GM21367 (cell line): ENCODE data around the gene KDM6B.

ENCODE experiments used
- ATAC-seq: cut with Tn5 transposase; IDR thresholded peaks from one replicate; pipeline ENCODE4 v1.9.1; 2021; ENCODE audit not compliant: unreplicated experiment

The KDM6B gene

DNA sequence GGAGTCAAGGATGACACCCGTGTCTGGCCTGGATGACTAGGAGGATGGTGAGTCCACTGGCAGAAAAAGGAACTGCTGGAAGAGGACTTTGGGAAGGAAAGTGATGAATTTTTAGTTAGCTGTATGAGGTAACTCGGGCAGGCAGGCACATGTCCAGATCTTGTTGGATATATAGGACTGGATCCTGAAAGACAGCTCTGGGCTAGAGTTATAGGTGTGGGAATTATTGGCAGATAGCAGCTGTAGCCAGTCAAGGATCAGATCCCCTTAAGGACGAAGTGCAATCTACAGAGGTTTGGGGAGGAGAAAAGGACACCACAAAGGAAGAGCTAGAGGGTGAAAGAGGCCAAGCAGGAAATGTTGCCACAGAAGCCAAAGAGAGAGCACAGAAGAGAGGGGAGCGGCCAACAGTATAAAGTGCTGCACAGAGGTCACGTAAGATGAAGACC, 33.9 kb downstream of the KDM6B start:
- ATAC-seq = no peak

DNA sequence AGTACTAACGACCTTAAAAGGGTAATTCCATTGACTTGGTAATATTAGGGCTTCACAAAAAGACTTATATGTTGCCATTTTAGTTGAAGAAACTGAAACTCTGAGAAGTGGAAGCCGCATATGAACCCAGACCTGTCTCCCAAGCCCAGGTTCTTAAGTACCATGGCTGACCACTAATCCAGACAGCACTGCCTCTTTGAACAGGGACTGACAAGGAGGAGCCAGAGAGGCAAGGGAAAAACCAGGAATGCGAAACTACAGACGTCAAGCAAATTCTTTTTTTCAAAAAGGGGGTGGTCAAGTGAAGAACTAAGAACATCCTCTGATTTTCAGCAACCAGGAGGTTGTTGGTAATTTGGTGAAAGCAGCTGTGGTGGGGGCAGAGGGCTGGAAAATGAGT, 39.0 kb downstream of the KDM6B start:
- ATAC-seq = no peak

DNA sequence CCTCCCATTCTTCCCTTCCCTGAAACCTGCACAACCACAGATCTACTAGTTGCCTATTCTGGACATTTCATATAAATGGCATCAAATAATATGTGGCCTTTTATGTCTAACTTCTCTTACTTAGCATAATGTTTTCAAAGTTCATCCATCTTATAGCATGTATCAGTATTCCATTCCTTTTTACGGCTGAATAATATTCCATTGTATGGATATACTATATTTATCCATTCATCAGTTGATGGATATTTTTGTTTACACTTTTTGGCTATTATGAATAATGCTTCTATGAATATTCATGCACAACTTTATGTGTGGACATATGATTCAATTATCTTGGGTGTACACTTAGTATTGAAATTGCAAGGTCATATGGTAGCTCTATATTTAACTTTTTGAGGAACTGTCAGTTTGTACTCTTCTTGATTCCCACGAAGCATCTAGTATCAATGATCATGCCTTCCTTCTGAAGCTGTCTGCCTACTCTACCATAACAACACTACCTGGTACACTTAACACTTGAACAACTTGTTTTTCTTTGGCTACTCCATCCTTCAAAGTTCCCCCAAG, 41.9 kb downstream of the KDM6B start:
- no peak for ATAC-seq

DNA sequence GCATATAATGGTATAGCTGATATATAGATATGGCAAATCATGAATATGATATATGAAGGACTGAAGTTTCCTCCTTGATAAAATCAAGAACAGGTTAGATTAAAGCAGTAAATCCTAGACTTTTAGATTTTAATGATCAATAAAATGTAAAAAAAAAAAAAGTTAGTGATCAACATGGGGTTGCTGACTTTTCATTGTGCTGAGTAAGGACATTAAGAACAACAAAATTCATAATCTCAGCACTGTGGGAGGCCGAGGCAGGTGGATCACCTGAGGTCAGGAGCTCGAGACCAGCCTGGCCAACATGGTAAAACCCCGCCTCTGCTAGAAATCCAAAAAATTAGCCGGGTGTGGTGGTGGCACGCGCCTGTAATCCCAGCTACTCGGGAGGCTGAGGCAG, 44.2 kb downstream of the KDM6B start:
- ATAC-seq = no peak

DNA sequence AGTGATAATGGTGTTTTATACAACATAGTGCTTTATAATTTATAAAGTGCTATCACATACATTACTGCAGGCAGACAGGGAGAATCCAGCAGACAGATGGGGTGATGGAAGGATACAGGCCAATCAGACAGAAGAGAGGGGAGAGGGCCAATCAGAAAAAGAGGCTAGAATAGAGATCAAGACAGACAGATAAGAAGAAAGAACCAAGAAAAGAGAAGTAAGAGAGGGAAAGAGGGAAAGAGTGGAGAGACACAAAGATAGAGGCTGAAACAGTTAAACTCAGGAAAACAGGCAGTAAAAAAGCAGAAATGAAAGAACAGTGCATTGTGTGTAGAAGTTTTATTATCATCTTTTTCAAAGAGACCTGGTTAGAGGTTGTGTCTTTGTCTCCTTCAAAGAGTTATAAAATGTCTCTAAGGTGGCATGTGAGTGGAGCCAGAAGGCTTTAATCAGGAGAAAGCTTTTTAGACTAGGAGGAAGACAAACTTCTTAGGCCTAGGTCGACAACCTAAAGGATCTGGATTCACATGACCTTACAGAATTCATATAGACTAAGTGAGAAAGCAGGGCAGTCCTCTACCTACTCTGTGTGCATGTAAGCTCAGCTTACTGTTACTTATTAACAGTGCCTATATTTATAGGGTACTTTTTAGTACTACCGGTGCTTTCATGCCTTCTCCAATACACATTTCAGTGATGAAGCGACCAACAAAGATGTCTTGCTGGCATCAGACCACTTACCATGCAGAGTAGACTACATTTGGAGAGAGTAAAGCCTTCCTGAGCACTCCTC, 46.3 kb downstream of the KDM6B start:
- ATAC-seq = no peak

DNA sequence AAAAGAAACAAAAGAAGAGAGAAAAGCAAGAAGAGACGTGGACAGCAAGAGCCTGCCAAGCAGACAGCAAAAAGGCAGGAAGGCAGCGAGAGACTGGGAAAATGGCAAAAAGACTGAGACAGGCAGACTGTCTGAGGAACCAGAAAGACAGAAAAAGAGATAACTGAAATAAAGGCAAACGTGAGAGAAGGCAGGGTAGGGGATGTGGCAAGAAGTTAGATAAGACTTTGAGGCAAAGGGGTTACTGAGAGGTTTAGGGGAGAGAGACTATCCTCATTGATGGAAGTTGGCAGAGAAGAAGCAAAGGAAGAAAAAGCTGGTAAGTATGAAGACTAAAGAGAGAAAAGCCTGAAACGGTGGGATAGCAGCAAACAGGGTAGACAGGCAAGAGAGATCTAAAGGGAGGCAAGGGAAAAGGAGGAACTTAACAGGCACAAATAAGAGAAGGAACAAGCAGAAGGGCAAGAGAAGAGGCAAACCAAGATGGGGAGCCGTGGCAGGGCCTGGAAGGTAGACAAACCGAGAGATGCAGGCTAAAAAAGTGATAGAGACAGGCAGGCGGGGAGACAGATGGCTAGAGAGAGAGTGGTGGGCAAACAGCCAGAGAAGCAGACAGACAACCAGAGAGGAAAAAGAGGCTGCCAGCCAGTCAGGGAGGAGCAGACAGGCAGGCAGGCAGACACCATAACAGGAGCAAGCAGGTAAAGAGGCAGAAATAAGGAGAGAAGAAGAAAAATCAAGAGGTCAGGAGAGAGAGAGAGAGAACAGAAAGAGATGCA, 47.4 kb downstream of the KDM6B start:
- no peak for ATAC-seq

DNA sequence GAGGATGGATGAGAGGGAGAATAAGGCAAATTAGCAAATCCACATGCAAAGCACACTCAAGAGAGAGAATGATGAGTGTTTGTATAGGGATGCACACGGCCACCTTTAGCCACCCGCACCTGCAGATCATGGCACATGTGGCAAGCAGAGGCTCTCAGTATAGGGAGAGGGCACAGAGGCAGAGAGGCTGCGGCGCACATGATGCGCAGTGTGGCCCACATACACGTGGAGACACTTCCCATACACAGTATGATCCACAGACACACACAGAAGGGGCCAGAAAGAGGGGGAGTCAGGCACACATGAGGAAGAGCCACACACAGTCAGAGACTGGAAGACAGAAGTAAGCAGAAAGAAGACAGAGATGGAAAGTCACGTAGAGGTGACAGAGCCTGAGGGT, 48.1 kb downstream of the KDM6B start:
- no peak for ATAC-seq

DNA sequence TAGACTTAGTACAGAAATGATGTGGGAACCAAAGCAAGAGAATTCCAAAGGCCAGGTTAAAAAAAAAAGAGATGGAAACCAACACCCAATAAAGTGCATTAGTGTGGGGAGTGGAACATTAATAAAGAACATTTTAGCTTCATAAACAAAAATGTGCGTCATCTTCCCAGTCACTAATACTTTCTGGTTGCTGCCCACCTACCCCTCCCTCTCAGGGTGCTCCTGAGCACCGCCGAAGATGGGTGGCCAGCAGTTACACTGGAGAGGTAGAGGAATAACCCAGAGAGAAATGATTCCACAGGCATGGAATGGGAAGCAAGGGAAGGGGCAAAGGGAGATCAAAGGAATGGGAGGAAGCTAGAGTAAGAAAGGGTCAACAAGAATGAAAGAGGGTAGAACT, 48.6 kb downstream of the KDM6B start:
- ATAC-seq = no peak
